ENCODE measurements around the gene TASP1.

The TASP1 gene

GRCh38 chr20:13588049-13588448 is 50.7 kb downstream of the TASP1 start:
- DNase-seq (ENCODE audit: low read depth): no peak
- H3K4me3 ChIP-seq (ENCODE audit: control insufficient read depth, low read depth, low read length): no peak overlapping the region
- TF ChIP-seq CTCF (conservative IDR thresholded peaks at IDR 0.05; ENCODE audit: control insufficient read depth, insufficient read depth, low read depth, low read length): no peak

- no peak for DNase-seq (ENCODE audit: low read depth)
- TF ChIP-seq CTCF (conservative IDR thresholded peaks at IDR 0.05; ENCODE audit: control insufficient read depth, insufficient read depth, low read depth, low read length): no peak
- no peak overlapping the region for H3K4me3 ChIP-seq (ENCODE audit: control insufficient read depth, low read depth, low read length)
Observed at GRCh38 chr20:13587370-13587769, 51.4 kb downstream of the TASP1 start.

GRCh38 chr20:13586133-13586532 is 52.6 kb downstream of the TASP1 start:
- no peak overlapping the region for H3K4me3 ChIP-seq (ENCODE audit: control insufficient read depth, low read depth, low read length)
- no peak for DNase-seq (ENCODE audit: low read depth)
- TF ChIP-seq CTCF (conservative IDR thresholded peaks at IDR 0.05; ENCODE audit: control insufficient read depth, insufficient read depth, low read depth, low read length): no peak

GRCh38 chr20:13581451-13581850 is 57.3 kb downstream of the TASP1 start:
- H3K4me3 ChIP-seq (ENCODE audit: control insufficient read depth, low read depth, low read length): no peak overlapping the region
- no peak for TF ChIP-seq CTCF (conservative IDR thresholded peaks at IDR 0.05; ENCODE audit: control insufficient read depth, insufficient read depth, low read depth, low read length)
- no peak for DNase-seq (ENCODE audit: low read depth)

- TF ChIP-seq CTCF (conservative IDR thresholded peaks at IDR 0.05; ENCODE audit: control insufficient read depth, insufficient read depth, low read depth, low read length): no peak
- H3K4me3 ChIP-seq (ENCODE audit: control insufficient read depth, low read depth, low read length): no peak overlapping the region
- no peak for DNase-seq (ENCODE audit: low read depth)
Observed at GRCh38 chr20:13580707-13581106, 58.0 kb downstream of the TASP1 start.

- TF ChIP-seq CTCF (conservative IDR thresholded peaks at IDR 0.05; ENCODE audit: control insufficient read depth, insufficient read depth, low read depth, low read length): no peak
- no peak overlapping the region for H3K4me3 ChIP-seq (ENCODE audit: control insufficient read depth, low read depth, low read length)
- no peak for DNase-seq (ENCODE audit: low read depth)
Observed at GRCh38 chr20:13574071-13574470, 64.7 kb downstream of the TASP1 start.

GRCh38 chr20:13571662-13572061 is 67.1 kb downstream of the TASP1 start:
- H3K4me3 ChIP-seq (ENCODE audit: control insufficient read depth, low read depth, low read length): no peak overlapping the region
- TF ChIP-seq CTCF (conservative IDR thresholded peaks at IDR 0.05; ENCODE audit: control insufficient read depth, insufficient read depth, low read depth, low read length): no peak
- no peak for DNase-seq (ENCODE audit: low read depth)

Data from fibroblast of mammary gland (primary cell).